GM21717 (cell line): ENCODE measurements around the gene PALMD.

ENCODE experiments used
- ATAC-seq: cut with Tn5 transposase; IDR thresholded peaks from one replicate; pipeline ENCODE4 v1.9.1; 2021; ENCODE audit warnings: mild to moderate bottlenecking, moderate library complexity; ENCODE audit not compliant: unreplicated experiment

PALMD gene

DNA sequence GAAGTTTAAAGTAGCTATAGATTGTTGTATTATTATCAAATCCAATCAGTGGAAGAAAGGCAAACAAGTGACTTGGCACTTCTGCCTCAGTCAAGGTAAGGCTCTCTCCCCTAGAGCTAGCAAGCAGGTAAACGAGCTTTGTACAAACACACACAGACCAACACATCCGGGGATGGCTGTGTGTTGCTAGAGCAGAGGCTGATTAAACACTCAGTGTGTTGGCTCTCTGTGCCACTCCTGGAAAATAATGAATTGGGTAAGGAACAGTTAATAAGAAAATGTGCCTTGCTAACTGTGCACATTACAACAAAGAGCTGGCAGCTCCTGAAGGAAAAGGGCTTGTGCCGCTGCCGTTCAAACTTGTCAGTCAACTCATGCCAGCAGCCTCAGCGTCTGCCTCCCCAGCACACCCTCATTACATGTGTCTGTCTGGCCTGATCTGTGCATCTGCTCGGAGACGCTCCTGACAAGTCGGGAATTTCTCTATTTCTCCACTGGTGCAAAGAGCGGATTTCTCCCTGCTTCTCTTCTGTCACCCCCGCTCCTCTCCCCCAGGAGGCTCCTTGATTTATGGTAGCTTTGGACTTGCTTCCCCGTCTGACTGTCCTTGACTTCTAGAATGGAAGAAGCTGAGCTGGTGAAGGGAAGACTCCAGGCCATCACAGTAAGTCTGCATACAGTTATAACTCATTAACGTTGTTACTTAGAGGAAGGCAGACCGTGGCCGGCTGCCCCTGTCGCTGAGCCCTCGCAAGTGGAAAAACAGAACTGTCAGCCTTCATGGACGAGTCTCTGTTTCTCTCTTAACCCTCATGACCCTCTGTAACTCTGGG is at the start of gene PALMD:
Gene PALMD (plus strand): TSS at position 415 of the 833 bp plus-strand sequence. CDS start 205 bp downstream, at position 620.
- ATAC-seq: no peak

- no peak for ATAC-seq
These were observed 47.0 kb upstream of the PALMD start for GRCh38 chr1:99598738-99599411.

DNA sequence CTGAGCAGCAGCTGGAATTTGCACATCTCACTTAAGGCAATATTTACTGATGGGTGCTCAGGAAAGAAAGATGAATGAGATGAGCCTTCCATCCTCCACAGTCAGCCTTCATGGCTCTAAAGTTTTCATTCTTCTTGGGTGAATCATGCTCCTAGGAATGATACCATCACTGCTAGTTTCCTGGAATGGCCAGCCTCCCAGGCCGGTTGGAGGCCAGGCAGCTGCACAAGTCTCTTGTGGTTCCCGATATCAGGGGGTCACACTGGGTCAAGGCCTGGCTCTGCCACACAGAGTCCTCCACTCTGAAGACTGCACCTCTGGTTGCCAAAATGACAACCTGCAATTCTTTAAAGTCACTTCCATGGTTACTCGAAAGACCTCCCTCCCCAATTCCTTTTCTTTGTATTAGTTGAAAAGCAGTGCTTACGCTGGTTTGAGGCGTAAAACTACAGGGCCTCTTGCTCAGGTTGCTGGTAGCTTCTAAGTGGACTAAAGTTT is 46.2 kb upstream of the PALMD start:
- ATAC-seq: no peak

GRCh38 chr1:99600782-99601181 is 45.1 kb upstream of the PALMD start:
- ATAC-seq: no peak

DNA sequence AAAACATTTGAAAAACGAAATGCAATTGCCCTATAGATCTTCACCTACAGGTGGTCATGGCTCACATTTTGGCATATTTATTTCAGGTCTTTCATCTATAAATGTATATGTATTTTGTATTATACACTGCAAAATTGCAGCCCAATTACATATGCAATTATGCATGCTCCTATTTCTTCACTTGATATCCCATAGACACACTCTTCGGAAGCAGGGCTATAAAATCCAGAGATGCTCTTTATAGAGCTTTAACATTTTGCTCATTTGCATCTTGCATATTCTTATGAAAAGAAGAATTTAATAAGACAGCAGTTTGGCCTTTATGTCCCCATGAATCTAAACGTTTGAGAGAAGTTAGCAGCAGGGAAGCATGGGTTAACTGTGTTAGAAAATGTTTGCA is 44.7 kb upstream of the PALMD start:
- no peak for ATAC-seq

- no peak for ATAC-seq
These were observed 44.1 kb upstream of the PALMD start for GRCh38 chr1:99601709-99602403.

DNA sequence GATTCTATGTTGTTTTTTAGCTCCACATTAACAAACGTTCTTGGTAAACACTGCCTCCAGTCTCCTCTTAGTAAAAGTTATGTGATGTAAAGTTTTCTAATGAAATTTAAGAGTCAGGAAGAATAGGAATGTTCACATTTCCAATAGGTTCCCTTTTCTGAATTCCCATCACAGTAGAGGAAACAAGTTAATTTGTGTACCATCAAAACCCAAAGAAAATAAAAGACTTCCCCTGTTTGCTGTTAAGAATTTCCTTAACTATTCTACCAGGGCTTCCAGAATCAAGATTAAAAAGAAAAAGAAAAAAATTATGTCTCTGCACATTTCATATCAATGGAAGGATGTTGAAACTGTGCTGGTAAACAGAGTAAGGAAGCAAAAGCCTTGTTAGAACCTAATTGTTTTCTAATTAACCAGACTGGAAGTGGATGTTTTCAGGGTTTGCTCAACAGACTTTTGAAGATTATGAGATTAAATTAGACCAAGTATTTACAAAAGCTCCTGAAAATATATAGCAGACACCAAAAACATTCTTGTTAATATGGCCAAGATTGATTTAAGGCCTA is 43.4 kb upstream of the PALMD start:
- ATAC-seq: no peak

GRCh38 chr1:99603699-99604560 is 42.0 kb upstream of the PALMD start:
- ATAC-seq: no peak

DNA sequence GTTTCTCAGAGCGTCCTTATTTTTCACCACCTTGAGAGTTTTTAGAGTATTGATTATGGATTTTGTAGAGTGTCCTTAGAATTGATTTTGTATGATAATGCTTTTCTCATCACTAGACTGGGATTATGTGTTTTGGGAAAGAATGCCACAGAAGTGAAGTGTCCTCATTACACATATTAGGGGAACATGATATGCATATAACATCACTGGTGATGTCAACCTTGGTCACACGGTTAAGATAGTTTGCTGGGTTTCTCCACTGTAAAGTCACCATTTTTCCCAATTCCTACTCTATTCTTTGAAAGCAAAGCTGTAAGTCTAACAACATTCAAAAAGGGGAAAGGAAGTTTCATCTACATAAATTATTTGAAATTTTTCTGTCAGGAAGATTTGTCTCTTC is 39.6 kb upstream of the PALMD start:
- no peak for ATAC-seq

DNA sequence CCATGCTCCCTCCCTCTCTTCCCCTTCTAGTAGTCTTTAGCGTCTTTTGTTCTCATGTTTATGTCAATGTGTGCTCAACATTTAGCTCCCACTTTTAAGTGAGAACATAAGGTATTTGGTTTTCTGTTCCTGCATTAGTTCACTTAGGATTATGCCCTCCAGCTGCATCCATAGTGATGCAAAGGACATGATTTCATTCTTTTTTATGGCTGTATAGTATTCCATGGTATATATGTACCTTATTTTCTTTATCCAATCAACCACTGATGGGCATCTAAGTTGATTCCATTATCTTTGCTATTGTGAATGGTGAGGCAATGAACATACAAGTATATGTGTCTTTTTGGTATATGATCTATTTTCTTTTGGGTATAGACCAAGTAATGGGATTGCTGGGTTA is 38.3 kb upstream of the PALMD start:
- ATAC-seq: no peak

- no peak for ATAC-seq
These were observed 37.9 kb upstream of the PALMD start for GRCh38 chr1:99608058-99608457.

GRCh38 chr1:99613716-99614115 is 32.2 kb upstream of the PALMD start:
- ATAC-seq: no peak

GRCh38 chr1:99614728-99615127 is 31.2 kb upstream of the PALMD start:
- no peak for ATAC-seq

DNA sequence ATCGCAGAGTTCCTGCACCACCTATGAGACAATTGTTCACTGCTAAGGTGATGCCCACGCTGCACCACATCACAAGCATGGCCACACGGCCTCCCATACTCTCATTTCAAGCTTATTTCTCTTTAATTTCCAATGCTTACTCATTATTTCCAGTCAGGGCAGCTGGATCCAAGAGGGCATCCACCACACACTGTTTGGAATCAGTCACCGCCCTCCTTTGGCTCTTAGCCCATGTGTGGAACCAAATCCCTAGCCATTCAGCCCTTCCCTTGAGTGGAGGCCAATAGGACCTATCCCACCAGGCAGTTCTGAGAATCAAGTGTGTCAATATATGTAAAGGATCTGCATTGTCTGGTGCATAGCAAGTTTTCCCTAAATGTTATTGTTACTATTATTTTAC is 26.3 kb upstream of the PALMD start:
- ATAC-seq: no peak

DNA sequence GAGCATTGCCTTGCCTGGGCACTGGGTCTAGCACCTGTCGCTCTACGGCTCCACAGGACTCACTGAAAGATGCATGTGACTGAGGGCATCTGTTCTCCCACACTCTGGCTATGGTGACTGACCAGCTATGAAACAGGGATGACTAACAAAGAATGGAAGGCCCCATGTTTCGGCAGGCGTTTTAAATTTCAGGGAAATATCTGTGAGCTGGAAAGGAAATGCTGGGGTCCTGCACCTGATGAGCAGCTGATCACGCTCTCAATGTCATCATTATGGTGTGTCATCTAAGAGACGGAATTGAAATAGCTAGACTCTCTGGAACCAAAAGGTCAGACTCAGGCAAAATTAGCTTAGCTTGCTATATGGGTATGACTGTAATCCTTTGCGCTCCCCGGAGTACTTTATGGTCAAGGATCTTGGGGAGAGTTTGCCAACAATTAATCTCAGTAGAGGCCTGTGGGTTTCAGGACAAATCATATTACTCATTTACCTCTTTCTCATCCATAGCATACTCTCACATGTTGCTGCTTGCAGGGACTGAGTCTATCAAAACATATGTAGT is 24.5 kb upstream of the PALMD start:
- no peak for ATAC-seq

GRCh38 chr1:99622702-99623347 is 23.1 kb upstream of the PALMD start:
- ATAC-seq: no peak

DNA sequence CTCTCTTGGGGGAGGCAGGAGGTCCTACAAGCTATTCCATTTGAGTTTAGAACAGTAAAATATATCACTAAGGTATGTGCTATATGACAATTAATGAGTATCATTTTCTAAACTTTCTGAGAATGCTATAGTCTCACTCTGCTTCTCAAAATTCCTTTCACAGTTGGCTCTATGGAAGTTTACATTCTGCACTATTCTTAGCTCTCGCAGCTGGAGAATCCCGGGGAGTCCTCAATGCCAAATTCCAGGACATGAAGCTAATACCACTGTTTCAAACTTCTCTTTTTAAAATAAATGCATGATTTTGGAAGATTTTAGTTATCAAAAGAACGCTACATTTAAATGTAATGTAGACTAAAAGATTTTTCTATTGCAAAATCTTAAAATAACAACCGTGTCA is 22.4 kb upstream of the PALMD start:
- ATAC-seq: no peak

DNA sequence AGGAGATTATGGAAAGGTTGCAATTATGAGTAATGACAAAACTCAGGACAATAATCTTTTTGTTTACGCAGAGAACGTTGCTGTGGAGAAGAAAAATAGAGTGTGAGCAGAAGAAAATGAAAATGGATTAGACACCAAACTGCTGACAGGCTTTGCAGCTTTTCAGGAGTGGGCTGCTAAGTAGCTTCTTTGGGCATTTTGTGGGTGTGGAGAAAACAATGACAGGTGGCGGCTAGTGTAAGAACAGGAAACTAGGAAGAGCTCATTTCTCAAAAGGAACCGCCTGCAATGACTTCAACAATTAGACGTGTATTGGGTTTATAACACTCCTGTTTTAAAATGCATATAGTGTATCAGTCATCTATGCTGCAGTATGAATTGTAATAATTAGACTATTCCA is 18.3 kb upstream of the PALMD start:
- no peak for ATAC-seq

GRCh38 chr1:99629164-99629563 is 16.7 kb upstream of the PALMD start:
- ATAC-seq: no peak
